GM13977 (cell line): ENCODE results near the gene NAT14.
"Not testable (repeated sequence)": the region's sequence is repeated elsewhere in the genome, so short reads cannot be mapped to it uniquely, and the experiment has no call there.

Source experiments
- DNase-seq: peaks from one replicate; pipeline ENCODE4 v3.0.0; 2012; ENCODE audit warnings: low spot score
- in situ Hi-C: fragments of 300-500 bp; cut with MboI; formaldehyde crosslinking; loops from one replicate; pipeline ENCODE4 v1.12.0; 2022; ENCODE audit warnings: low sequenced_read_pairs, low pct_unique_long_range_greater_than_20kb, mixed read lengths, inconsistent platforms; ENCODE audit not compliant: unreplicated experiment
- TF ChIP-seq, protein P1 (sequence below): IDR thresholded peaks from 2 replicates; pipeline ENCODE4 v1.5.1; 2012; ENCODE audit warnings: mild to moderate bottlenecking, control low read depth; ENCODE audit not compliant: insufficient read depth; ENCODE audit errors: extremely low read depth, missing control alignments

Gene NAT14

DNA sequence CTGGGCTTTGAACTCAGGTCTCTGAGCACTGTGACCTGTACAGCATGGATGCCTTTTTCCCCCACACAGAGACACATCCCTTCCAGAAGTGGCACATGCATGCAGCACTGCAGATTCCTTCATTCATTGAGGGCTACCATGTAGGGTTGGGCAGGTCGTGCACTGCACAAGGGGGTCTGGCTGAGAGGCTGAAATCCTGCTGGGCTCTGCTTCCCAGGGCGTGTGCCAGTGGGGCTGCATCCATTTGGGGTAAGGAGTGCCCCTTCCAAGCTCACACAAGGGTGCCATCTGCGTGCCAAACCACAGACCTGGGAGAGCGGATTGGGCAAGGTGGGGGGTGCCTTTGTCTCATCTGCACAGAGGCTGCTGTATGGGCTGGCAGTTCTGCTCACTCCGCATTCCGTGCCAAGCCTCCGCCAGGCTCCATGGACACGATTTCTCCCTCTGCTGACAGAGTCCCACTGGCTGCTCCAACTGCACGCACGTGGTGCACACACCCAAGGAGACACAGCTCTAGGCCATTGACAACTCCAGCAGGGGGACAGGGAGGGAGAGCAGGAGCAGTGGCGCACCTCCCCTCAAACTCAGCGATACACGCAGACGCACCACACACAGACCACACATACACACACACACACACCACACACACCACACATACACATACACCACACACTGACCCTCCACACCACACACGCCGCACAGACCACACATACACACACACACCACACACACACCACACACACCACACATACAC, 37.4 kb upstream of the NAT14 start:
- no peak for DNase-seq
- TF ChIP-seq, protein P1, sequence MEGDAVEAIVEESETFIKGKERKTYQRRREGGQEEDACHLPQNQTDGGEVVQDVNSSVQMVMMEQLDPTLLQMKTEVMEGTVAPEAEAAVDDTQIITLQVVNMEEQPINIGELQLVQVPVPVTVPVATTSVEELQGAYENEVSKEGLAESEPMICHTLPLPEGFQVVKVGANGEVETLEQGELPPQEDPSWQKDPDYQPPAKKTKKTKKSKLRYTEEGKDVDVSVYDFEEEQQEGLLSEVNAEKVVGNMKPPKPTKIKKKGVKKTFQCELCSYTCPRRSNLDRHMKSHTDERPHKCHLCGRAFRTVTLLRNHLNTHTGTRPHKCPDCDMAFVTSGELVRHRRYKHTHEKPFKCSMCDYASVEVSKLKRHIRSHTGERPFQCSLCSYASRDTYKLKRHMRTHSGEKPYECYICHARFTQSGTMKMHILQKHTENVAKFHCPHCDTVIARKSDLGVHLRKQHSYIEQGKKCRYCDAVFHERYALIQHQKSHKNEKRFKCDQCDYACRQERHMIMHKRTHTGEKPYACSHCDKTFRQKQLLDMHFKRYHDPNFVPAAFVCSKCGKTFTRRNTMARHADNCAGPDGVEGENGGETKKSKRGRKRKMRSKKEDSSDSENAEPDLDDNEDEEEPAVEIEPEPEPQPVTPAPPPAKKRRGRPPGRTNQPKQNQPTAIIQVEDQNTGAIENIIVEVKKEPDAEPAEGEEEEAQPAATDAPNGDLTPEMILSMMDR, result no peak
- in situ Hi-C loops, result no loop called here

DNA sequence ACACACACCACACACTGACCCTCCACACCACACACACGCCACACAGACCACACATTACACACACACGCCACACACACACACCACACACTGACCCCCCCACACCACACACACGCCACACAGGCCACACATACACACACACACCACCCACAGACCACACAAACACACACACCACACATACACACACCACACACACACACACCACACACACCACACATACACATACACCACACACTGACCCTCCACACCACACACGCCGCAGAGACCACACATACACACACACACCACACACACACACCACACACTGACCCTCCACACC, 36.9 kb upstream of the NAT14 start:
- in situ Hi-C loops, DNase-seq: not testable (repeated sequence)

DNA sequence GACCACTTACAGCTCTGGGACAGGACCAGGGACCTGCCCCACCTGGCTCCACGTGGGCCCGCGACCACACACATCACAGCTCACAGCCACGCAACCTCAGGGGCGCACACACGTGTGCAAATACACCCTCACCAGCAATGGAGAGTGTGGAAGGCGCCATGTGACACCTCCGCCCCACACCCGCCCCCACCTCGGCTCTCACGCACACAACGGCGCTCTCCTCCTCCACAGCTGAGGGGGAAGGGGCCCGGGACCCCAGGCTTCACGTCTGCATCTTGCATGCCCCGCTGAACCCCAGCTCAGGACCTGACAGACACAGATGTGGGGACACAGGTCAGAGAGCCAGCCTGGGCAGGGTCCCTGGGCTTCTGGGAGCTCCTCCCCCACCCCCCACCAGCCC, 35.5 kb upstream of the NAT14 start:
- TF ChIP-seq, protein P1, result no peak
- DNase-seq, result no peak
- in situ Hi-C loops, result no loop called here

DNA sequence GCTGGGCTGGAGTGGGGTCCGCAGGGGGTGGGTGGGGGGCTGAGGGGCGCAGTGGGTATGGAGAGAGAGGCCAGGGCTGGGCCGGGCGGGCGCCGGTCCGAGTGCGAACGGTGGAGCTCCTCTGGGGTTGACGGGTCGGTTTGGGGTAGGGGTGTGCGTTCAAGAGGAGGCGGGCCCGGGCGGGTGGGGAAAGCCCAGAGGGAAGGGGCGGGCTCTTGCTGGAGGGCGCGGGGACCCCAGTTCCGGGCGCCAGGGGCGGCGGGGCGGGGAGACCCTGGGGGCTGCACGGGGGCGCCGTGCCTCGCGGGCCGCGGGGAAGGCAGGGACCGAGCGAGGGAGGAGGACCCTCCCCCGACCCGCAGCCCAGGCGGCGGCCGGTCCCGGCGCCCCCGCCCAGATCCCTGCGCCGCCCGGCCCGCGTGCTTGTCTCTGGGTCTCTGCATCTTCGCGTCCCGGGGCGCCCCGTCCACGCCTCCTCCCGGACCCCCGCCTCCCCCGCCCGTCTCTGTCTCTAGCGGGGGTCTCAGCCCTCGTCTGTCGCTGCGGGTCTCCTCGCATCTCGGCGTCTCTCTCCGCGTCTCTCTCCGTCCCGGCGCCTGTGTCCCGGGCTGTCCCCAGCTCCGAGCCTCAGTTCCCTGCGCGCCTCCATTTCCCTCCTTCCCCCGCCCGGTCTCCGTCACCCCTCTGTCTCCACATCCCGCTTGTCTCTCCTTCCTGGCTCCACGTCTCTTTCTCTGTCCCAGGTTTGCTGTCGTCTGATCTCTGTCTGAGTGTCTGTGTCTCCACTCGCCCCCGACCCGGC, 33.6 kb upstream of the NAT14 start:
- TF ChIP-seq, protein P1, result no peak
- in situ Hi-C loops, result no loop called here
- DNase-seq, result peak; percentile 63

DNA sequence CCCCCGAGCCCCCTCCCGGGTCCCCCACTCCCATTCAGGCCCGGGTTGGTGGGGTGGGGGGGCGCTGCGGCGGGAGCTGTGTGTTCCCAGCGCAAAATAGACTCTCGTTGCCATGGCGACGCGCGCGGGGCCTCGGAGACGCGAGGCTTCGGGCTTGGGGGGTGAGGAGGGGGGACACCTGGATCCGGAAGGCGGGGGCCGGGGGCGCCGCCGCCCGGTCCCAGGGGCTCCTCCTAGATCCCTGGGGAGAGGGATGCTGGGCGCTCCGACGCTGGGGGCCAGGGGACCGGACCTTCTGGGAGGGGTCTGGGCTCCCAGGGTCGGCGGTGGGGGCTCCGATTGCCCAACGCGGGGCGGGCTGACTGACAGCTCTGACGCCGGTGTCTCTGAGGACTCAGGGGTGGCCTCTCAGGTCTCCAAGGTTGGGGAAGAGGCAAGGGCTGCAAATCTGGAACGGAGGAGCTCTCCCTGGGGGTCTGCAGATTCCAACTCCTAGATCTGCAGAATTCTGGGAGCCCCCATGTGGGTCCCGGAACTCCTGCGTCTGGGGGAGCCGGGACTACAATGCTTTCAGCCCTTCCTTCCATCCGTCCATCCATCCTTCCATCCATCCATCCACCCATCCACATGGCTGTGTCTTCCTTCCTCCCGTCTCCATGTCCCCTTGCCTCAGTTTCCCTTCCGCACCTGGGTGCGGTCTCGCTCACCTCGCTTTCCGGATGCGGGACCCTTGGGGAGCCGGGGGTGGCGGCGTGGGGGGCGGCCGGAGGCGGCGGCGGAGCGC, 32.8 kb upstream of the NAT14 start:
- no peak for DNase-seq
- in situ Hi-C loops, result no loop called here

DNA sequence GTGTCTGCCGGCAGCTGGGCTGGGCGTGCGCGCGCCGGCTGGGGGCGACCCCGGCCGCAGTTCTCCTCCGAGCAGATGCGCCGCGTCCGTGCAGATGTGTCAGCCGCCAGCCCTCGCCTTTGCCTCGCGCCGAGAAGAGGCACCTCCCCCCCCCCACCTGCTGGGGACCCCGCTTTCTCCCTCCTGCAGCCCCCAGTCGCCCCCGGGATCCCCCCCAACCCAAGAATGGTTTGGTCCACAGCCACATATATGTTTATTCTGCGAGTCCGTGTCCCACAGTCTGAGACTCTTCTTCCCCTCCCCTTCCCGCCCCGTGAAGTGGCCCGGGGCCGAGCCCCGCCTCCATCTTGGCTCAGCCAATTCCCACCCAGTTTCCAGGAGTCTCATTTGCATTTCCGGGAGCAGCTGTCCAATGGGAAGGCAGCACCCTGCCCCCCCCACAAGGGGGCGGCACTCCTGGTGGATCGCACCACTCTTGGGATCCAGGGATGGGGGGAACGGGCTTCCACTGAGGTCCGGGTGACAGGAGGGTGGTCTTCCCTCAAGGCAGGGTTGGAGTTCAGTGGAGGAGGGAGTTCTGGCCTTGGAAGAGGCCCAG, 32.1 kb upstream of the NAT14 start:
- no peak for DNase-seq
- TF ChIP-seq, protein P1, result peak; percentile 12
- in situ Hi-C loops, result no loop called here

More for the DNA sequence above, 32.8 kb upstream of the NAT14 start:
- TF ChIP-seq, protein P1, result no peak
